Hepatocyte (in vitro differentiated cells): ENCODE data around the gene ETF1. TPM values are rescaled to one million over a fixed set of nuclear protein-coding genes. Genes with fewer than 3 reads are reported as not detected.

Experiments used
- DNase-seq: peaks from one replicate; pipeline ENCODE4 v3.0.0-alpha.2; 2016; ENCODE audit warnings: low spot score
- H2AFZ ChIP-seq: fragments of 200-600 bp; sonication (generic); 2 replicates; pipeline ENCODE4 v1.6.0; 2016; ENCODE audit warnings: antibody characterized with exemption, mild to moderate bottlenecking
- H3K27ac ChIP-seq: fragments of 200-600 bp; sonication (generic); 2 replicates; pipeline ENCODE4 v1.5.1; 2016; ENCODE audit warnings: mild to moderate bottlenecking
- H3K27me3 ChIP-seq: fragments of 200-600 bp; sonication (generic); 2 replicates; pipeline ENCODE4 v1.6.1; 2016
- H3K36me3 ChIP-seq: fragments of 200-600 bp; sonication (generic); replicated peaks from 2 replicates; pipeline ENCODE4 v1.5.1; 2016; ENCODE audit warnings: low read depth; ENCODE audit not compliant: insufficient read depth
- H3K4me1 ChIP-seq: fragments of 200-600 bp; sonication (generic); 2 replicates; pipeline ENCODE4 v1.5.1; 2016; ENCODE audit warnings: mild to moderate bottlenecking, moderate library complexity; ENCODE audit not compliant: insufficient read depth
- H3K4me2 ChIP-seq: fragments of 200-600 bp; sonication (generic); 2 replicates; pipeline ENCODE4 v1.6.0; 2016
- H3K4me3 ChIP-seq: fragments of 200-600 bp; sonication (generic); 2 replicates; pipeline ENCODE4 v1.5.1; 2016; ENCODE audit warnings: mild to moderate bottlenecking
- H3K79me2 ChIP-seq: fragments of 200-600 bp; sonication (generic); 2 replicates; pipeline ENCODE4 v1.6.0; 2017; ENCODE audit warnings: mild to moderate bottlenecking
- H3K9me2 ChIP-seq: fragments of 200-600 bp; sonication (generic); replicated peaks from 2 replicates; pipeline ENCODE4 v1.6.0; 2017; ENCODE audit warnings: mild to moderate bottlenecking; ENCODE audit not compliant: insufficient read depth
- H3K9me3 ChIP-seq: fragments of 200-600 bp; sonication (generic); 2 replicates; pipeline ENCODE4 v1.5.1; 2016; ENCODE audit warnings: low read depth, mild to moderate bottlenecking
- H4K20me1 ChIP-seq: fragments of 200-600 bp; sonication (generic); 2 replicates; pipeline ENCODE4 v1.6.0; 2016; ENCODE audit warnings: mild to moderate bottlenecking; ENCODE audit not compliant: insufficient read depth, poor library complexity, severe bottlenecking
- EZH2 ChIP-seq: fragments of 200-600 bp; sonication (generic); IDR thresholded peaks from 2 replicates; pipeline ENCODE4 v1.6.1; 2016; ENCODE audit warnings: antibody characterized with exemption, mild to moderate bottlenecking, borderline replicate concordance
- EZH2phosphoT487 ChIP-seq: fragments of 200-600 bp; sonication (generic); IDR thresholded peaks from one replicate; pipeline ENCODE4 v1.6.1; 2018; ENCODE audit warnings: antibody characterized with exemption, mild to moderate bottlenecking, low read depth, moderate library complexity; ENCODE audit not compliant: unreplicated experiment, severe bottlenecking
- WGBS: methylation state at CpG from one replicate; pipeline ENCODE4 v1.1.6; 2016; ENCODE audit warnings: low lambda C conversion rate; ENCODE audit errors: missing lambda C conversion rate; 5-methylcytosine and 5-hydroxymethylcytosine counted together
- polyA plus RNA-seq: library from polyadenylated mRNA; unstranded; fragments of >200 nt; fragmentation: Nextera tagmentation; extraction: Ambion mirVana; gene quantifications from 2 replicates; pipeline ENCODE4 v1.2.1, GENCODE V29; 2016
- total RNA-seq: library from RNA; depleted of rRNA; stranded (reverse); fragments of >200 nt; gene quantifications from 2 replicates; pipeline ENCODE4 v1.2.3, GENCODE V29; 2014
- TF ChIP-seq, protein P1 (sequence below): fragments of 200-600 bp; sonication (generic); IDR thresholded peaks from 2 replicates; pipeline ENCODE4 v1.5.1; 2016; ENCODE audit warnings: antibody characterized with exemption, mild to moderate bottlenecking; ENCODE audit not compliant: poor library complexity

Gene ETF1
- total and polyA plus RNA-seq, 2 experiments from 2014 or later: 42.6 to 93.3 TPM

- H3K4me3 ChIP-seq: no peak overlapping the region
- no peaks in the 10 kb centered on the region for H3K79me2 ChIP-seq
- no peaks in the 10 kb centered on the region for H3K36me3 ChIP-seq
- WGBS: 70% methylated on average over 8 of the region's 8 CpGs
- H3K9me3 ChIP-seq: no peaks in the 10 kb centered on the region
- H3K4me1 ChIP-seq: no peaks in the 10 kb centered on the region
- DNase-seq: no peak
- H4K20me1 ChIP-seq: no peaks in the 10 kb centered on the region
- TF ChIP-seq, protein P1, sequence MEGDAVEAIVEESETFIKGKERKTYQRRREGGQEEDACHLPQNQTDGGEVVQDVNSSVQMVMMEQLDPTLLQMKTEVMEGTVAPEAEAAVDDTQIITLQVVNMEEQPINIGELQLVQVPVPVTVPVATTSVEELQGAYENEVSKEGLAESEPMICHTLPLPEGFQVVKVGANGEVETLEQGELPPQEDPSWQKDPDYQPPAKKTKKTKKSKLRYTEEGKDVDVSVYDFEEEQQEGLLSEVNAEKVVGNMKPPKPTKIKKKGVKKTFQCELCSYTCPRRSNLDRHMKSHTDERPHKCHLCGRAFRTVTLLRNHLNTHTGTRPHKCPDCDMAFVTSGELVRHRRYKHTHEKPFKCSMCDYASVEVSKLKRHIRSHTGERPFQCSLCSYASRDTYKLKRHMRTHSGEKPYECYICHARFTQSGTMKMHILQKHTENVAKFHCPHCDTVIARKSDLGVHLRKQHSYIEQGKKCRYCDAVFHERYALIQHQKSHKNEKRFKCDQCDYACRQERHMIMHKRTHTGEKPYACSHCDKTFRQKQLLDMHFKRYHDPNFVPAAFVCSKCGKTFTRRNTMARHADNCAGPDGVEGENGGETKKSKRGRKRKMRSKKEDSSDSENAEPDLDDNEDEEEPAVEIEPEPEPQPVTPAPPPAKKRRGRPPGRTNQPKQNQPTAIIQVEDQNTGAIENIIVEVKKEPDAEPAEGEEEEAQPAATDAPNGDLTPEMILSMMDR: no peak
- TF ChIP-seq EZH2 (no peak), EZH2phosphoT487 (no peak)
- no peak overlapping the region for H3K27ac ChIP-seq
- no peaks in the 10 kb centered on the region for H3K9me2 ChIP-seq
- no peaks in the 10 kb centered on the region for H3K27me3 ChIP-seq
- H3K4me2 ChIP-seq: no peak overlapping the region
- H2AFZ ChIP-seq: no peak overlapping the region
These were observed 41.1 kb upstream of the ETF1 start for GRCh38 chr5:138583984-138584637.

DNA sequence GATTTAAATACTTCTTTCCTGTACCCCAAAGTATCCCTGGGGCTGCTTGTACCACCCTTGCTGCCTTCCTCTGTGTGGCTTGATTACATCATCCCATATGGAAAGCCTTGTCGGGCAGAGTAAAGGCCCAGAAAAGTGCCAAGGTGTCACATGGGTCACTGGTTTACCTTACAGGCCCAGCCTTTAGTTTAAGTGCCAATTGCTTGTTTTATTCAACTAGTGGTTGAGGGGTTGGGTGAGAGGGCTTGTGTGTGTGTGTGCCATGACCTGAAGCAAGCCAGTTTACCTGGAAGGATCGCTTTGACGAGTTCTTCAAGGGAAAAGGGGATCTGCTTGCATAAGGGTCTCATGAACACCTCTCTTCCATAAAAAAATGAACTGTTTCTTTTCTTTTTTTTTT lies 39.9 kb upstream of the ETF1 start:
- 86% methylated on average over 3 of the region's 3 CpGs for WGBS
- TF ChIP-seq, protein P1: no peak
- TF ChIP-seq EZH2phosphoT487 (no peak), EZH2 (no peak)

DNA sequence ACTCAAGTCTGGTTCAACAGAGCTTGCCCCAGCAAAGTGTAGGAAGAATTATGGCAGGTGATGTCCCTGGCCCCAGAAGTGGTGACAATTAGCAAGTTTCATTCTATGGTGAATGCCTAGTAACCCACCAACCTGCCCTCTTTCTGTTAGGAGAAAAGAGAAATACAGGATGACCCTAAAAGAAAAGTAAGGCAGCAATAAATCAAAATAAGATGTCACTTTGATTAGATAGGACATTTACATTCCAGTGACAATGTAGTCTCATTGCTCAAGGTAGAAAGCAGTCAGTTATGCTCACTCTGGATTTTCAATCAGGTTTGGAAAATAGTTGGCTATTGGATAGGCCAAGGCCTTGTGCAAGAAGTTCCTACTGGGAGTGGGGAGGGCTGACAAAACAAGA lies 37.7 kb upstream of the ETF1 start:
- no peak overlapping the region for H3K4me2 ChIP-seq
- H4K20me1 ChIP-seq: no peaks in the 10 kb centered on the region
- DNase-seq: no peak
- no peak overlapping the region for H2AFZ ChIP-seq
- no peaks in the 10 kb centered on the region for H3K79me2 ChIP-seq
- H3K4me3 ChIP-seq: no peak overlapping the region
- H3K27ac ChIP-seq: no peak overlapping the region
- no peaks in the 10 kb centered on the region for H3K27me3 ChIP-seq
- peaks cover 5% of the 10 kb centered on the region for H3K4me1 ChIP-seq
- H3K36me3 ChIP-seq: no peaks in the 10 kb centered on the region
- no peaks in the 10 kb centered on the region for H3K9me2 ChIP-seq
- no peaks in the 10 kb centered on the region for H3K9me3 ChIP-seq
- no peak for TF ChIP-seq EZH2phosphoT487
- no peak for TF ChIP-seq EZH2
- TF ChIP-seq, protein P1: no peak

More for the DNA sequence above, 39.9 kb upstream of the ETF1 start:
- Histone ChIP-seq H3K4me1 (no peaks in the 10 kb centered on the region), H3K27me3 (no peaks in the 10 kb centered on the region), H3K36me3 (no peaks in the 10 kb centered on the region), H3K9me3 (no peaks in the 10 kb centered on the region), H3K9me2 (no peaks in the 10 kb centered on the region), H3K4me2 (no peak overlapping the region), H3K4me3 (no peak overlapping the region), H4K20me1 (no peaks in the 10 kb centered on the region), H3K79me2 (no peaks in the 10 kb centered on the region), H3K27ac (no peak overlapping the region), H2AFZ (no peak overlapping the region)
- DNase-seq: no peak

- peaks cover under 1% of the 10 kb centered on the region for H3K79me2 ChIP-seq
- H3K36me3 ChIP-seq: no peaks in the 10 kb centered on the region
- no peaks in the 10 kb centered on the region for H3K27me3 ChIP-seq
- no peaks in the 10 kb centered on the region for H3K9me2 ChIP-seq
- DNase-seq: no peak
- H3K4me1 ChIP-seq: peaks cover 5% of the 10 kb centered on the region
- no peak overlapping the region for H3K4me2 ChIP-seq
- no peaks in the 10 kb centered on the region for H4K20me1 ChIP-seq
- H2AFZ ChIP-seq: no peak overlapping the region
- no peaks in the 10 kb centered on the region for H3K9me3 ChIP-seq
- no peak overlapping the region for H3K4me3 ChIP-seq
- H3K27ac ChIP-seq: no peak overlapping the region
- WGBS: 93% methylated on average over 2 of the region's 2 CpGs
- TF ChIP-seq EZH2 (no peak), EZH2phosphoT487 (no peak)
- TF ChIP-seq, protein P1: no peak
These were observed 37.0 kb upstream of the ETF1 start for GRCh38 chr5:138580001-138580400.
